Measurements from ENCODE around the gene NFAT5. TPM values are rescaled to one million over a fixed set of nuclear protein-coding genes. Genes with fewer than 3 reads are reported as not detected.
"Not testable (repeated sequence)": the region's sequence is repeated elsewhere in the genome, so short reads cannot be mapped to it uniquely, and the experiment has no call there.

Gene NFAT5
- total RNA-seq, 2 donors from 2014 or later, result 77.3 to 98.6 TPM

DNA sequence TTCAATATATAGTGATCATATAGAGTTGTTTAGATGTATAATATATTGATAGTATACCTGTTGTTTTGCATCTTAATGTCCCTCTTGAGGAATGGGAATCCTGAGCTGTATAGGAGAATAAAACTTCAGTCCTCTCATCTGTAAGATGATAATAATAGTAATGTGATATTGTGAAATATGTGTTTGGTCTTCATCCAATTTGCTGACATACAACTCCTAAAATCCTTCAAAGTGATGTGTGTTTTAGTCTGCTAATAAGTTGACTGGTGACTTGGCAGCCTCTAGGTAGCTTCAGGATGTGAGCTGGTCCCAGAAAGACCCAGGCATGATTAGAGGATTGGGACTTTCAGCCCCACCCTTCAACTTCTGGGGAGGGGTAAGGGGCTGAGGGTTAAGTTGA lies 22.8 kb upstream of the NFAT5 start:
- no peak overlapping the region for H3K4me3 ChIP-seq
- H3K9me3 ChIP-seq, result no peaks in the 10 kb centered on the region
- no peaks in the 10 kb centered on the region for H3K36me3 ChIP-seq
- no peaks in the 10 kb centered on the region for H3K4me1 ChIP-seq (ENCODE audit: control insufficient read depth in 1 of 2, low read depth in 2 of 2)
- no peak overlapping the region for H3K27ac ChIP-seq
- ATAC-seq (ENCODE audit: insufficient number of reproducible peaks, low FRiP score, low read depth) (no peak), DNase-seq (ENCODE audit: low spot score) (no peak)
- no peak for TF ChIP-seq CTCF (IDR thresholded peaks at IDR 0.05)
- no peaks in the 10 kb centered on the region for H3K27me3 ChIP-seq (replicated peaks; ENCODE audit: insufficient read depth)

DNA sequence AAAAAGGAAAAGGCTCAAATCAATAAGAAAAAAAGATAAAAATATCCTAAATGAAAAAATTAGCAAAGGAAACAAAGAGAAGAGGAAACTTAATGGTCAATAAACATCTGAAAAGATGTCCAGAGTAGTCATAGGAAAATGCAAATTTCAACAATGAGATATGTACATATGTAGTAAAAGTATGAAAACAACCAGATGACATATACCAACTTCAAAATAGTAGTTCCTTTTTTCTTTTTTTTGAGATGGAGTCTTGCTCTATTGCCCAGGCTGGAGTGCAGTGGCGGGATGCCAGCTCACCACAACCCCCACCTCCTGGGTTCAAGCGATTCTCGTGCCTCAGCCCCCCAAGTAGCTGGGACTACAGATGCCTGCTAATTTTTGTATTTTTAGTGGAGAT lies 21.7 kb upstream of the NFAT5 start:
- ATAC-seq (ENCODE audit: insufficient number of reproducible peaks, low FRiP score, low read depth), result no peak
- no peak for TF ChIP-seq CTCF (IDR thresholded peaks at IDR 0.05)

DNA sequence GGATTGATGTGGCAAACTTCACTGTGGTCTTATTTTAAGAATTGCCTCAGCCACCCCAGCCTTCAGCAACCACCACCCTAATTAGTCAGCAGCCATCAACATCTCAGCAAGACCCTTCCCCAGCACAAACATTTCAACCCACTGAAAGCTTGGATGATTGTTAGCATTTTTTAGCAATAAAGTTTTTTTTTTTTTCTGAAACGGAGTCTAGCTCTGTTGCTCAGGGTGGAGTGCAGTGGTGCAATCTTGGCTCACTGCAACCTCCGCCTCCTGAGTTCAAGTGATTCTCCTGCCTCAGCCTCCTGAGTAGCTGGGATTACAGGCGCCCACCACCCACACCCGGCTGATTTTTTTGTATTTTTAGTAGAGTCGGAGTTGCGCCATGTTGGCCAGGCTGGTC lies 19.1 kb upstream of the NFAT5 start:
- not testable (repeated sequence) for H3K4me3 ChIP-seq; H3K27me3 ChIP-seq (replicated peaks; ENCODE audit: insufficient read depth); H3K27ac ChIP-seq; H3K36me3 ChIP-seq; ATAC-seq (ENCODE audit: insufficient number of reproducible peaks, low FRiP score, low read depth); H3K4me1 ChIP-seq (ENCODE audit: control insufficient read depth in 1 of 2, low read depth in 2 of 2); H3K9me3 ChIP-seq; DNase-seq (ENCODE audit: low spot score)

More for the DNA sequence above, 21.7 kb upstream of the NFAT5 start:
- DNase-seq (ENCODE audit: low spot score), result no peak
- H3K4me3 ChIP-seq, result no peak overlapping the region
- H3K4me1 ChIP-seq (ENCODE audit: control insufficient read depth in 1 of 2, low read depth in 2 of 2), result no peaks in the 10 kb centered on the region
- no peak overlapping the region for H3K27ac ChIP-seq
- H3K36me3 ChIP-seq, result no peaks in the 10 kb centered on the region
- no peaks in the 10 kb centered on the region for H3K27me3 ChIP-seq (replicated peaks; ENCODE audit: insufficient read depth)
- H3K9me3 ChIP-seq, result no peaks in the 10 kb centered on the region

- Histone ChIP-seq H3K4me1 (ENCODE audit: control insufficient read depth in 1 of 2, low read depth in 2 of 2) (no peaks in the 10 kb centered on the region), H3K4me3 (no peak overlapping the region), H3K27ac (no peak overlapping the region), H3K27me3 (replicated peaks; ENCODE audit: insufficient read depth) (no peaks in the 10 kb centered on the region), H3K9me3 (no peaks in the 10 kb centered on the region), H3K36me3 (no peaks in the 10 kb centered on the region)
- DNase-seq (ENCODE audit: low spot score), result no peak
- ATAC-seq (ENCODE audit: insufficient number of reproducible peaks, low FRiP score, low read depth), result no peak
- no peak for TF ChIP-seq CTCF (IDR thresholded peaks at IDR 0.05)
Measured at GRCh38 chr16:69553332-69553731, 12.4 kb upstream of the NFAT5 start.

GRCh38 chr16:69554495-69554894 lies 11.3 kb upstream of the NFAT5 start:
- Histone ChIP-seq H3K27ac (no peak overlapping the region), H3K9me3 (no peaks in the 10 kb centered on the region), H3K4me3 (no peak overlapping the region), H3K4me1 (ENCODE audit: control insufficient read depth in 1 of 2, low read depth in 2 of 2) (no peaks in the 10 kb centered on the region), H3K36me3 (no peaks in the 10 kb centered on the region), H3K27me3 (replicated peaks; ENCODE audit: insufficient read depth) (no peaks in the 10 kb centered on the region)
- ATAC-seq (ENCODE audit: insufficient number of reproducible peaks, low FRiP score, low read depth) (no peak), DNase-seq (ENCODE audit: low spot score) (no peak)
- TF ChIP-seq CTCF (IDR thresholded peaks at IDR 0.05), result no peak

DNA sequence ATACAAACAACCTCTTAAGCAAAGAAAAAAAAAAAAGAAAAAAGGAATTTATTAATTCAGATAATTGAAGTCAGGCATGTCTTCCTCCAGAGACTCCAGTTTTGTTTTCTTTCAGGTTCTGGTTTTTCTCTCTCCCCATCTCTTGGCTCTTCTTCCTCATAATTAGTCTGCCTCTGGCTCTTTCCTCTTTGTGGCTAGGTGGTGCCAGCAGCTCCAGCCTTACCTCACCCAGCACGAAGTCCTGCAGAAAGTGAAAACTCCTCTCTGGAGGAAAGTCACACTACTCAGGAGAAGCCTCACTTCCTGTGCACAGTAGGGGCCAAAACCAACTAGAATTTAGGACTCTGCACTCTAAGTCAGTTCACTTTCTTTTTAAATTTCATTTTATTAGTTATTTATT lies 10.3 kb upstream of the NFAT5 start:
- DNase-seq (ENCODE audit: low spot score) (no peak), ATAC-seq (ENCODE audit: insufficient number of reproducible peaks, low FRiP score, low read depth) (no peak)
- no peak overlapping the region for H3K4me3 ChIP-seq
- H3K27ac ChIP-seq, result no peak overlapping the region
- H3K4me1 ChIP-seq (ENCODE audit: control insufficient read depth in 1 of 2, low read depth in 2 of 2), result no peaks in the 10 kb centered on the region
- no peak for TF ChIP-seq CTCF (IDR thresholded peaks at IDR 0.05)
- no peaks in the 10 kb centered on the region for H3K36me3 ChIP-seq
- H3K27me3 ChIP-seq (replicated peaks; ENCODE audit: insufficient read depth), result no peaks in the 10 kb centered on the region
- H3K9me3 ChIP-seq, result no peaks in the 10 kb centered on the region

Data from thoracic aorta (tissue), 2 donors.